Pancreas (tissue), 10 donors: ENCODE data around the gene SEC14L1. TPM values are rescaled to one million over a fixed set of nuclear protein-coding genes. Genes with fewer than 3 reads are reported as not detected.

ENCODE experiments used
- ATAC-seq, 4 donors: fragments of 200-7000 bp; cut with Tn5 transposase; one replicate each; pipeline versions ENCODE4 v1.8.0 to v1.9.1; 2020; ENCODE audit warnings: mild to moderate bottlenecking in 4 of 4, moderate library complexity in 4 of 4
- DNase-seq, 6 donors: peaks; one replicate each; pipeline ENCODE4 v3.0.0-alpha.2; 2020
- FAIRE-seq: peaks from 2 replicates; lab custom pipeline; 2012; peaks lifted over from hg19 to GRCh38; lab: Jason Lieb, UNC
- H3K27ac ChIP-seq, 4 donors: fragments of 200-600 bp; sonication (generic); 1 replicate in 3 of 4; 2 replicates in 1 of 4; pipeline versions ENCODE4 v1.5.0 to v1.8.0; 2020
- H3K27me3 ChIP-seq, 4 donors: fragments of 200-600 bp; one replicate each; pipeline ENCODE4 v1.8.0; 2021
- H3K36me3 ChIP-seq, 3 donors: fragments of 200-600 bp; sonication (generic) in 1 of 3; one replicate each; pipeline versions ENCODE4 v1.5.0 to v1.8.0; 2020 to 2021
- H3K4me1 ChIP-seq, 3 donors: fragments of 200-600 bp; one replicate each; pipeline ENCODE4 v1.8.0; 2021
- H3K4me3 ChIP-seq, 4 donors: fragments of 200-600 bp; sonication (generic) in 2 of 4; one replicate each; pipeline versions ENCODE4 v1.5.0 to v1.8.0; 2020 to 2021
- H3K9me3 ChIP-seq, 4 donors: fragments of 200-600 bp; one replicate each; pipeline ENCODE4 v1.8.0; 2021
- WGBS, 2 donors: extraction: QIAGEN DNeasy Blood & Tissue Kit; methylation state at CpG; one replicate each; pipeline ENCODE4 v1.1.7; 2013; 5-methylcytosine and 5-hydroxymethylcytosine counted together
- intact Hi-C, 3 donors: fragments of 100-400 bp; cut with DNase I; formaldehyde crosslinking; loops; one replicate each; pipeline versions ENCODE4 v1.11.1 to v1.14.2; 2022
- polyA plus RNA-seq, 2 donors: library from polyadenylated mRNA; stranded (reverse); fragments of 200-250 nt; gene quantifications; one replicate each; pipeline ENCODE4 v1.2.3, GENCODE V29; 2013
- total RNA-seq, 6 donors: library from RNA; stranded (reverse); fragmentation: NEBNext Ultra II Directional in 4 of 6; extraction: Animal tissue kit (Norgen Biotek cat#: 25700) in 4 of 6; gene quantifications; one replicate each; pipeline versions ENCODE4 v1.2.1 to v1.2.4, GENCODE V29; 2021 to 2023
- TF ChIP-seq, protein P1 (sequence below), 4 donors: fragments of 200-600 bp; sonication (generic) in 3 of 4; IDR thresholded peaks; one replicate each; pipeline versions ENCODE4 v1.5.0 to v1.8.0; 2021; ENCODE audit warnings: antibody characterized with exemption in 4 of 4
- donor health status: healthy with polysubstance abuse.
- donor health status: DM: no; HTN: no; CAD: no; lungs with moderate emphysema.
- donor health status: DM: no; HTN: no; CAD: no.
- donor health status: control.
- donor health status: control.
- donor health status: Bipolar disorder and iron deficiency.
- donor health status: DM: yes; HTN: yes; CAD: no.
- donor health status: DM: no; HTN: no; CAD: no.
- donor health status: DM: no; HTN: no; CAD: no.
- donor health status: DM: yes; HTN: yes; CAD: no.

Gene SEC14L1
- total and polyA plus RNA-seq, 8 donors = 17.8 to 45.5 (median 31.8) TPM

GRCh38 chr17:77197115-77197514 is 56.3 kb downstream of the SEC14L1 start:
- no peaks in the 10 kb centered on the region for H3K27me3 ChIP-seq
- WGBS, 2 donors = 75 to 78% methylated on average over 9 of the region's 9 CpGs
- TF ChIP-seq, protein P1, sequence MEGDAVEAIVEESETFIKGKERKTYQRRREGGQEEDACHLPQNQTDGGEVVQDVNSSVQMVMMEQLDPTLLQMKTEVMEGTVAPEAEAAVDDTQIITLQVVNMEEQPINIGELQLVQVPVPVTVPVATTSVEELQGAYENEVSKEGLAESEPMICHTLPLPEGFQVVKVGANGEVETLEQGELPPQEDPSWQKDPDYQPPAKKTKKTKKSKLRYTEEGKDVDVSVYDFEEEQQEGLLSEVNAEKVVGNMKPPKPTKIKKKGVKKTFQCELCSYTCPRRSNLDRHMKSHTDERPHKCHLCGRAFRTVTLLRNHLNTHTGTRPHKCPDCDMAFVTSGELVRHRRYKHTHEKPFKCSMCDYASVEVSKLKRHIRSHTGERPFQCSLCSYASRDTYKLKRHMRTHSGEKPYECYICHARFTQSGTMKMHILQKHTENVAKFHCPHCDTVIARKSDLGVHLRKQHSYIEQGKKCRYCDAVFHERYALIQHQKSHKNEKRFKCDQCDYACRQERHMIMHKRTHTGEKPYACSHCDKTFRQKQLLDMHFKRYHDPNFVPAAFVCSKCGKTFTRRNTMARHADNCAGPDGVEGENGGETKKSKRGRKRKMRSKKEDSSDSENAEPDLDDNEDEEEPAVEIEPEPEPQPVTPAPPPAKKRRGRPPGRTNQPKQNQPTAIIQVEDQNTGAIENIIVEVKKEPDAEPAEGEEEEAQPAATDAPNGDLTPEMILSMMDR (IDR thresholded peaks at IDR 0.05) = no peak
- H3K36me3 ChIP-seq = peaks cover 0 to 84% (median 15%) of the 10 kb centered on the region in 3 donors
- no peak for FAIRE-seq
- ATAC-seq = no peak
- no peak overlapping the region for H3K27ac ChIP-seq
- DNase-seq = no peak
- intact Hi-C loops = no loop called here
- H3K4me3 ChIP-seq = no peak overlapping the region
- no peaks in the 10 kb centered on the region for H3K9me3 ChIP-seq
- no peaks in the 10 kb centered on the region for H3K4me1 ChIP-seq

DNA sequence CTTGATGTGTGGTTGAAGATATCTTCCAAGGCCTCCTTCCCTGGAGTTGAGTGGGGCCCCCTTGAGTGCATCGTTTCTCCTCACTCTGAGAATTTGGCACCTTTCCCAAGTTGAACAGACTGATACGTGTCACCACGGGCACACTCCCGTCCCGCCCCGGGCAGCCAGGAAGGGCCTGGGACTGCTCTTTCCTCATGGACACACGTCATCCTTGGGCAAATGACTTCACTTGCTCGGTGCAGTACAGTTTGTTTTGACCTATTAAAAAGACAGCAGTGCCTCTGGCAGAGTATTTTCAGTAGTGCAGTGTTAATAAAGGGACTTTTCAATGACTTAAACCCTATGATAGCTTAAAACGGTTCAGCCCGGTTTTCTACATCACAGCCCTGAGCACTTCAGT is 59.9 kb downstream of the SEC14L1 start:
- no peaks in the 10 kb centered on the region for H3K27me3 ChIP-seq
- intact Hi-C loops = no loop called here
- FAIRE-seq (no peak), ATAC-seq (peak in 1 of 4 donors; percentile 24), DNase-seq (no peak)
- peaks cover 0 to 78% (median 7%) of the 10 kb centered on the region in 3 donors for H3K36me3 ChIP-seq
- TF ChIP-seq, protein P1 (IDR thresholded peaks at IDR 0.05) = no peak
- H3K4me3 ChIP-seq = no peak overlapping the region
- no peaks in the 10 kb centered on the region for H3K9me3 ChIP-seq
- WGBS, 2 donors = 73% methylated on average over 10 of the region's 10 CpGs
- H3K4me1 ChIP-seq = no peaks in the 10 kb centered on the region
- no peak overlapping the region for H3K27ac ChIP-seq

- peaks cover 0 to 76% (median 5%) of the 10 kb centered on the region in 3 donors for H3K36me3 ChIP-seq
- intact Hi-C loops = no loop called here
- DNase-seq (peak in 1 of 6 donors; percentile 28), ATAC-seq (no peak), FAIRE-seq (no peak)
- TF ChIP-seq, protein P1 (IDR thresholded peaks at IDR 0.05) = no peak
- no peaks in the 10 kb centered on the region for H3K27me3 ChIP-seq
- 95 to 96% methylated on average over 12 of the region's 12 CpGs for WGBS, 2 donors
- H3K4me1 ChIP-seq = peaks cover 0 to 6% (median 0%) of the 10 kb centered on the region in 3 donors
- no peak overlapping the region for H3K4me3 ChIP-seq
- H3K9me3 ChIP-seq = no peaks in the 10 kb centered on the region
- no peak overlapping the region for H3K27ac ChIP-seq
These were observed 62.7 kb downstream of the SEC14L1 start for GRCh38 chr17:77203436-77203835.

- ATAC-seq = no peak
- intact Hi-C loops = no loop called here
These were observed 63.1 kb downstream of the SEC14L1 start for GRCh38 chr17:77203846-77204245.

DNA sequence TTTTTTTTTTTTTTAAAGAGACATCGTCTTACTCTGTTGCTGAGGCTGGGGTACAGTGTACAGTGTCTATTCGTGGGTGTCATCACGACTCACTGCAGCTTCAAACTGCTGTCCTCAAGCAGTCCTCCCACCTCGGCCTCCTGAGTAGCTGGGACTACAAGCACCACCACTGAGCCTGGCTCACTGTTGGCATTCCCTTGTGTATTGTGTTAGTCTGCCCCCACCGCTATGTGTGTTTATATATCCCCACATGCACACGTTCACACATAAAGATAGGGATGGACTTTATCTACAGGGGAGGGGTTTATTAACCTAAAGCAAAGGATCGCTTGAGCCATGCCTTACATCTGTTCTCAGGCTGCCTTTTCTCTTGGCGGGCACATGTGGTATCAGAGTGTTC is 63.8 kb downstream of the SEC14L1 start:
- Histone ChIP-seq H3K36me3 (peaks cover 0 to 76% (median 5%) of the 10 kb centered on the region in 3 donors), H3K4me3 (no peak overlapping the region), H3K9me3 (no peaks in the 10 kb centered on the region), H3K27me3 (no peaks in the 10 kb centered on the region), H3K27ac (no peak overlapping the region), H3K4me1 (peaks cover 0 to 10% (median 6%) of the 10 kb centered on the region in 3 donors)
- peak in 1 of 6 donors; percentile 12 for DNase-seq
- WGBS, 2 donors = 52 to 55% methylated on average over 8 of the region's 8 CpGs
- FAIRE-seq = no peak
- ATAC-seq = peak in 1 of 4 donors; percentile 28
- intact Hi-C loops = no loop called here
- TF ChIP-seq, protein P1 (IDR thresholded peaks at IDR 0.05) = no peak

More at GRCh38 chr17:77203846-77204245, 63.1 kb downstream of the SEC14L1 start:
- H3K27ac ChIP-seq = no peak overlapping the region
- TF ChIP-seq, protein P1 (IDR thresholded peaks at IDR 0.05) = no peak
- no peaks in the 10 kb centered on the region for H3K27me3 ChIP-seq
- H3K9me3 ChIP-seq = no peaks in the 10 kb centered on the region
- H3K4me1 ChIP-seq = peaks cover 0 to 6% (median 3%) of the 10 kb centered on the region in 3 donors
- H3K36me3 ChIP-seq = peaks cover 0 to 76% (median 5%) of the 10 kb centered on the region in 3 donors
- H3K4me3 ChIP-seq = no peak overlapping the region
- FAIRE-seq (no peak), DNase-seq (no peak)
- WGBS, 2 donors = 94 to 95% methylated on average over 13 of the region's 13 CpGs
